Activated naive CD4-positive, alpha-beta T cell treated with anti-CD3 and anti-CD28 coated beads, Interleukin-2, amount 50 U/mL, for 24 hours (primary cell): ENCODE results near the gene CFAP70.
A peak's percentile ranks its signal among the peaks of the same experiment; 100 is the strongest.

Source experiments
- H3K27ac Mint-ChIP-seq: one replicate; pipeline ENCODE4 v1.8.0; 2021; ENCODE audit warnings: mild to moderate bottlenecking, mixed read lengths
- H3K27me3 Mint-ChIP-seq: one replicate; pipeline ENCODE4 v1.8.0; 2021; ENCODE audit warnings: mixed read lengths
- H3K36me3 Mint-ChIP-seq: one replicate; pipeline ENCODE4 v1.8.0; 2021; ENCODE audit warnings: mixed read lengths
- H3K4me1 Mint-ChIP-seq: one replicate; pipeline ENCODE4 v1.8.0; 2021; ENCODE audit warnings: mixed read lengths
- H3K4me3 Mint-ChIP-seq: one replicate; pipeline ENCODE4 v1.8.0; 2021; ENCODE audit warnings: mild to moderate bottlenecking, mixed read lengths
- H3K9me3 Mint-ChIP-seq: one replicate; pipeline ENCODE4 v1.8.0; 2021; ENCODE audit warnings: mixed read lengths

The CFAP70 gene

DNA sequence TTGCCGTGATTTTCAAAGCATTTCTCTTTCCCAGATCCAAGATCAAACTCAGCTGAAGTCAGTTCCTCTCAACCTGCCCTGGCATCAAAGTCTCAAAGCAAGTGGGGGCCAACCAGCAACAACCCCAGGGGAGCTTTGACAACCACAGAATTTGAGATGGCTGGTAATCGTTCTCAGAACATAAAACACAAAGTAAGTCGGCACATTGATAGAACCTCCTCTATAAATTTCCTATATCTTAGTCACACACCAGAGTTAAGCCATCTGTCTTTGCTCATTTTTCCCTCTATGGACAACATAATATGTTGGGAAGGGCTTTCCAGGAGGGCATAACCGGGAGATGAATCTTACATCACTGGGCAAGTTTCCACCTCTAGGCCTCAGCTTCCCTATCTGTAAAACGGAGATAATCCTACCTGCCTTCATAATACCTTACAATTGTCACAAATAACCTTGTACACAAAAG lies 110.4 kb downstream of the CFAP70 start:
- peak overlapping the region; percentile 93 for H3K27ac Mint-ChIP-seq
- H3K4me1 Mint-ChIP-seq: peaks cover 56% of the 10 kb centered on the region
- H3K27me3 Mint-ChIP-seq: no peaks in the 10 kb centered on the region
- peak overlapping the region; percentile 97 for H3K4me3 Mint-ChIP-seq
- H3K9me3 Mint-ChIP-seq: no peaks in the 10 kb centered on the region
- peaks cover 22% of the 10 kb centered on the region for H3K36me3 Mint-ChIP-seq

DNA sequence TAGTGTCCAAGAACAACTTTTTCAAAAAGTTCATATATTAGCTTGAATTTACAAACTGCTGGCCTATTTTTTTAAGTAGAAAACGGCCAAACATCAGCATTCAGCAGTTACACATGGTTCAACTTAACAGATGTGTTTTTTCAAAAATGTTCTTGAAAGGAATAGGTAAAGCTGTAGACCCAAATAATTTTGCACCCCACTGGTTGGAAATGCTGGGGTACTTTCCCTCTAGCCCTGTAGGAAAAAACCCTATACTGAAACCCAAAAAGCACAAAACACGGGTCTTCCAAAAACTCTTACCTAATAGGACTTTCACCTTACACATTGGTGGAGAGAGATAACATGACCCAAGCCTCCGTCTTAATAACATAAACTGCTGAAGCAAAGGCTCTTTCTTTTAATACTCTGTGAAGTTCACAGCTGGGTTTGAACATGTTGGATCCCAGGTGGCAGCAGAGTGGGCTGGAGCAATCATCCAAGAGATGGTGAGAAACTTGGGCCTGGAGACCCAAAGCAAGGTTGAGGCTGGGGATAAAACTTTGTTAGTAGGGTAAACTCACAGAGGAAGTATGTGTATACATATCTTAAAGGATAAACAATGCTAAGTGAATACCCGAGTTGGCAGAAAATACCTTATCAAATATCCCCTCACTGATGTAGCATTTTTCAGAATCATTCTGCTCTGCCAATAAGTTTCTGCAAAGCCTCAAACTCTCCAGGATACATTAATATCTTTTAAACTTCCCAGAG lies 111.0 kb downstream of the CFAP70 start:
- H3K36me3 Mint-ChIP-seq: peaks cover 22% of the 10 kb centered on the region
- no peaks in the 10 kb centered on the region for H3K27me3 Mint-ChIP-seq
- H3K4me3 Mint-ChIP-seq: peak overlapping the region; percentile 97
- peaks cover 54% of the 10 kb centered on the region for H3K4me1 Mint-ChIP-seq
- H3K9me3 Mint-ChIP-seq: no peaks in the 10 kb centered on the region
- peak overlapping the region; percentile 93 for H3K27ac Mint-ChIP-seq

DNA sequence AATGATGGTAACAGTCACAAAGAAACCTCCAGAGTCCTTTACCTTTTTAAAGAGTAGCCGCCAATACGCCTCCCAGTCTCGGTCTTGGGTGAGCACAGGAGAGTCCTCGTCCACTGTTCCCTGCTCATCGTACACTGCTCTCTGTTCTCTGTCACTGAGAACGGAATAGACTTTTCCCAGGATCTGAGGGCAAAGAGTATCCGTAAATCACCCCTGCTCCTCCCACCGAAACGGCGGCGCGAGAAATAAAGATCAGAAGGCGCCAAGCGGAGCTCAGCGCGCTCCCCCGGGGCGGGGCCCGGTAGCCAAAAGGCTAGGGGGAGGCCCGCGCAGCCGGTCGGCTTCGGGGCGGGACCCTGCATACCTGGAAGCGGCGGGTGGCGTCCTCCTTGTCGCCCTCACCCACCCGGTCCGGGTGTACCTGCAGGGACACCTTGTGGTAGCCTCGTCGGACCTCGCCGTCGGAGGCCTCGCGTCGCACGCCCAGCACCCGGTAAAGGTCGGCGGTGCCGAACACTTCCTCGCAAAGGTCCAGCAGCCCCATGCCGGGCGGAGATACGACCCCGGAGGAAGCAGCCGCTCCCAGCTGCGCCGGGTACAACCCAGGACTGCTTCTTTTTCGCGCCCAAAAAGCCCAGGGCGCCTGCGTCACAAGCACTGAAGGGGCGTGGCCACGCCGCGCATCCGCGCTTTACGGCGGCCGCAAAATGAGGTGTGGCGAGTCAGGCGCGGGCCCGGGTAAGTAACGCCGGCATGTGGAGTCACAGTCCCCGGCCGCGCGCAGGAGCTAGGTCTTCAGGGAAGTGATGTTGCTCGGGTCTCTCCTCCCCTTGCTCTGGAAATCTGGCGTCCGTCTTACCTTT lies 111.8 kb downstream of the CFAP70 start, which contains the start of gene DNAJC9:
Gene DNAJC9, minus strand, starts transcription at position 610 of the 863 bp plus-strand sequence. Its CDS starts 66 bp downstream, at position 544.
- peak within 1 kb of the TSS; percentile 97 for H3K4me3 Mint-ChIP-seq
- H3K27me3 Mint-ChIP-seq: no peaks in the 10 kb centered on the region
- no peaks in the 10 kb centered on the region for H3K9me3 Mint-ChIP-seq
- peaks cover 25% of the 10 kb centered on the region for H3K36me3 Mint-ChIP-seq
- peak within 1 kb of the TSS; percentile 93 for H3K27ac Mint-ChIP-seq
- H3K4me1 Mint-ChIP-seq: peaks cover 54% of the 10 kb centered on the region

DNA sequence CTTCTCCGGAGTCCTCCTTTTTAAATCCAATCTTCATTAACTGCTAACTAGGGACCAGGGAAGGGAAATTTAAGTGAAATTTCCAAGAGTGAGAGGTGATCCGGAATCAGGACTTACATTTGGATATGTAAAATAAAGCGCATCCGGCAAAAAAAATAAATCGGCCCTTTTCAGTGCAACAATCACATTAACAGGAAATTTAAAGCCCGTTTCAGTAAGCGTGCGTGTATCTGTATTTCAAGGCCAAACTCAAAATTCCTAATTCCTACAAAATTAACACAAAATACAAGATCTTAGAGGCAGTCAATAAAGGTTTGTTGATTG lies 112.4 kb downstream of the CFAP70 start:
- H3K4me1 Mint-ChIP-seq: peaks cover 51% of the 10 kb centered on the region
- peaks cover 22% of the 10 kb centered on the region for H3K36me3 Mint-ChIP-seq
- peak overlapping the region; percentile 93 for H3K27ac Mint-ChIP-seq
- H3K27me3 Mint-ChIP-seq: no peaks in the 10 kb centered on the region
- peak overlapping the region; percentile 97 for H3K4me3 Mint-ChIP-seq
- H3K9me3 Mint-ChIP-seq: no peaks in the 10 kb centered on the region

DNA sequence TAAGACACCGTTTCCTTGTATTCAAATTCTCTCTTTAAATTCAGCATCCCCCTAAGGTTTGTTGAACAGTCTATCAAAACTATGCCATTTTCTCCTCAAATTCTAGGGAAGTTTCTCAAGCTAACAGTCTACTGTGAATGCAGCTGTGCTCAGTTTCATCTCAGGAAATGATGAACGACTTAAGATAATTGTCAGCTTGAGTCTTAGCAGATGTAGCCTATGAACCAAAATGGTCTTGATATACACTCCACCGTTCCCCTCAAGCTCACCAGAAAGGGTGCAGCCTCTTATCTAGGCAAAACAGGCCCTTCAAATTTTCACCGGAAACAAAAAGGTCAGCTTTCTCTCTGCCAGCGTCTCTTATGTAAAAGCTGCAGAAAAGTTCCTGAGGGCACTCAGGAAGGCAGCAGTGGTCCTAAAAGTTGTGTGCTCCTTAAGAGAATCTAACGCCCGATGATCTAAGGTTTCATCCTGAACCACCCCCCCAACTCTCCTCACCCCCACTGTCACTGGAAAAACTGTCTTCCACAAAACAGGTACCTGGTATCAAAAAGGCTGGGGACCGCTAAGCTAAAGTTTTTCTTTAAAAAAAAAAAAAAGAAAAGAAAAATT lies 113.7 kb downstream of the CFAP70 start:
- H3K27me3 Mint-ChIP-seq: no peaks in the 10 kb centered on the region
- peak overlapping the region; percentile 59 for H3K27ac Mint-ChIP-seq
- peaks cover 12% of the 10 kb centered on the region for H3K36me3 Mint-ChIP-seq
- peaks cover 40% of the 10 kb centered on the region for H3K4me1 Mint-ChIP-seq
- no peaks in the 10 kb centered on the region for H3K9me3 Mint-ChIP-seq
- peak overlapping the region; percentile 57 for H3K4me3 Mint-ChIP-seq

DNA sequence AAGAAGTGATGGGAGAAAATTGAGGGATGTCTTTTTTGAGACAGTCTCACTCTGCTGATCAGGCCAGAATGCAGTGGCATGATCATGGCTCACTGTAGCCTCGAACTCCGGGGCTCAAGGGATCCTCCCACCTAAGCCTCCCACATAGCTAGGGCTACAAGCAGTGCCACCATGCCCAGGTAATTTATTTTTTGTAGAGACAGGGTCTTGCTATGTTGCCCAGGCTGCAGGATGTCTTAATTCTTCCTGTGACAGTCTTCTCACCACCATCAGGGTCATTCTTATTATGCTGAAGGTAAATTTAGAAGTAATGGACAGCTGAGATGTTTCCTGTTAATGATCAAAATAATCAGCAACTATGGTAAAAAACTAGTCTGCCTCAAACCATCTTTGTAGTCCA lies 118.8 kb downstream of the CFAP70 start:
- no peaks in the 10 kb centered on the region for H3K27me3 Mint-ChIP-seq
- H3K36me3 Mint-ChIP-seq: peaks cover 9% of the 10 kb centered on the region
- H3K27ac Mint-ChIP-seq: no peak overlapping the region
- H3K4me1 Mint-ChIP-seq: peaks cover 12% of the 10 kb centered on the region
- H3K9me3 Mint-ChIP-seq: no peaks in the 10 kb centered on the region
- H3K4me3 Mint-ChIP-seq: no peak overlapping the region

DNA sequence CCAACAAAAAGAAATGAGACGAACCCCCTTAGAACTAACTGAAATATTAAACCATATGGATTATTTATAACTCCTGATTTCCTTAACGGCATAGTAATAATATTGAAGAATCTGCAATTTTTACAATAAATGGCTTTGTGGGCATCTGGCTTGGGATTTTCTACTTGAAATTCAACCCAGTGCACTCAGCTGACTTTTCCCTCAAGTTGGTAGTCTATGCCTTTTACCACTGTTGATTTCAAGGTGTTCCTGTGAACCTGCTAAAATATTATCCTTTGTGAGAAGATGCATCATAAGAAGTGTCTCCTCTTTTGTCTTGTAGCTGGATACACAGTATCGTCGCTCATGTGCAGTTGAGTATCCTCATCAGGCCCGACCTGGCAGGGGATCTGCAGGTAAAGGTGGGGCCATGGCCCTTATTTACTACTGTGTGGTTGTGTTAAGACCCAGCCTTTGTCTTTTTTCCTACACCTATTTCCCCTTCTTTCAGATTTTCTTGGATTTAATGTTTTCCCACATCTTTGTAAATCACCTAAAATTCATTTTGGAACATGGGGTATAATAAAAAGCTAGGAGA lies 119.6 kb downstream of the CFAP70 start:
- Mint-ChIP-seq H3K36me3 (peaks cover 5% of the 10 kb centered on the region), H3K9me3 (no peaks in the 10 kb centered on the region), H3K4me1 (peaks cover 4% of the 10 kb centered on the region), H3K27me3 (no peaks in the 10 kb centered on the region), H3K4me3 (no peak overlapping the region), H3K27ac (no peak overlapping the region)

DNA sequence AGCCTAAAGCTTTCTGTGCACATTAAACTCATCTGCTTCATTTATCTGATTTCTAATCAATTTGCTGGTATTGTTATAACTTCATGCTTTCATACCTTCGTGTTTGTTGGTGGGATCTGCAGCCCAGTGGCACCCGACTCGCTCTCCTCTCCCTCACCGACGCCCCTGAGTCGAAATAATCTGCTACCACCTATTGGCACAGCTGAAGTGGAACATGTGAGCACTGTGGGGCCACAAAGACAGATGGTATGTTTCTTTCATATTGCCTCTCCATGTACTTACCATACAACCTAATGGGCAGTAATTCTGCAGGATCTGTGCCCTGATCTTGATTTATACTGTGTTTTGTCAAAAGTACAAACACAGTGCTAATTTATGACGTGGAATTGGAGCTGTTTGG lies 124.0 kb downstream of the CFAP70 start:
- no peak overlapping the region for H3K4me3 Mint-ChIP-seq
- H3K27ac Mint-ChIP-seq: peak overlapping the region; percentile 12
- H3K4me1 Mint-ChIP-seq: no peaks in the 10 kb centered on the region
- peaks cover 4% of the 10 kb centered on the region for H3K36me3 Mint-ChIP-seq
- no peaks in the 10 kb centered on the region for H3K9me3 Mint-ChIP-seq
- H3K27me3 Mint-ChIP-seq: no peaks in the 10 kb centered on the region

DNA sequence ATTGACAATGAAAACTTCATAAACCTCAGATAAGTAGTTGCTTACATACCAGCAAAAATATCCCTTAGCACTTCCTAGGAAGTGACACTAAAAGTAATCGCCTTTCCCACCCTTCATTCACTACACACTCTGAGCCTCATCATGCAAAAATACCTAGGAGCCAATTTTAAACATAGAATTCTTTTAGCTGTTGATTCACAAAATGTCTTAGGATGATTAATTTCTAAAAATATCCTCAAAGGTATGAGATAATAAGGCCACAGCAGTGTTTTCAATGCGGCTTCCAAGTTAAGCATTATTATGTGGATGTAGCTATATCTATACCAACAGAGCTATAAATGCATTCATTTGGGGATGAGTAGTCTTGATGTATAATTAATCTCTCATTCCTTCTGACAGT lies 124.8 kb downstream of the CFAP70 start:
- H3K27ac Mint-ChIP-seq: no peak overlapping the region

DNA sequence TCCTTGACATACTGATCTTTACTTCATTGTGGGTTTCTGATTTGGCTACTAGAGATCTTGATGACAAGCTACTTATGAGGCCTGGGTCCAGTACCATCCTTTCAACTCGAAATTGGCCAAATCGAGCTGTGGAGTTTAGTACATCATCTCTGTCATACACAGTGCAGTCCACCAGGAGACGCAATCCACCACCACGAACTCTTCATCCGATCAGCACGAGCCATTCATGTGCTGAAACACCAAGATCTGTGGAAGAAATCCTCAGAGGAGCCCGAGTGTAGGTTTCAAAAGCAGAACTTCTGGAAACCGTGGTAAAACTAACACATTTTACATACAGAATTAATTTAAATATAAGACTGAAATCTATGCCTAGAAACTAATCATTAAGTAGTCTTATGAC lies 125.8 kb downstream of the CFAP70 start:
- Mint-ChIP-seq H3K4me1 (no peaks in the 10 kb centered on the region), H3K4me3 (no peak overlapping the region), H3K27ac (no peak overlapping the region), H3K36me3 (peaks cover 5% of the 10 kb centered on the region), H3K27me3 (no peaks in the 10 kb centered on the region), H3K9me3 (no peaks in the 10 kb centered on the region)

More for the DNA sequence above, 124.8 kb downstream of the CFAP70 start:
- H3K4me3 Mint-ChIP-seq: no peak overlapping the region
- no peaks in the 10 kb centered on the region for H3K27me3 Mint-ChIP-seq
- H3K4me1 Mint-ChIP-seq: no peaks in the 10 kb centered on the region
- H3K36me3 Mint-ChIP-seq: peaks cover 5% of the 10 kb centered on the region
- H3K9me3 Mint-ChIP-seq: no peaks in the 10 kb centered on the region

DNA sequence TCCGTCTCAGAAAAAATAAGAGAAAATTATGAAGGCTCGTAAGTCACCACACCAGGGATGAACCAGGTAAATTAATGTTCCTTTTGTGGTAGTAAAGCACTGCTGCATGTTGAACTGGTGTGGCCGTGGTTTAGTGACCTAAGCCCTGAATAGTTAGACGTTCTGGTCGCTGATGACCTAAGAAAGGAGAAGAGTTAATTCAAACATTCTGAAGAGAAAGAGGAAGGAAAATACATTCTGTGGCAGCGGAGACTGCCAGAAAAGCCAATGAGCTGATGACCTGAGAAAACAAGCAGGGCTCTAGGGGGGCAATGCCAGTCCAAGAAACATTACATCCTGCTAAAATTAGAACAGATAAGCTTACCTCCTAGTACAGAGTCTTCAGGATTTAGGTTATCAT lies 129.1 kb downstream of the CFAP70 start:
- Mint-ChIP-seq H3K9me3 (no peaks in the 10 kb centered on the region), H3K4me1 (no peaks in the 10 kb centered on the region), H3K36me3 (peaks cover 5% of the 10 kb centered on the region), H3K4me3 (no peak overlapping the region), H3K27me3 (no peaks in the 10 kb centered on the region), H3K27ac (no peak overlapping the region)

DNA sequence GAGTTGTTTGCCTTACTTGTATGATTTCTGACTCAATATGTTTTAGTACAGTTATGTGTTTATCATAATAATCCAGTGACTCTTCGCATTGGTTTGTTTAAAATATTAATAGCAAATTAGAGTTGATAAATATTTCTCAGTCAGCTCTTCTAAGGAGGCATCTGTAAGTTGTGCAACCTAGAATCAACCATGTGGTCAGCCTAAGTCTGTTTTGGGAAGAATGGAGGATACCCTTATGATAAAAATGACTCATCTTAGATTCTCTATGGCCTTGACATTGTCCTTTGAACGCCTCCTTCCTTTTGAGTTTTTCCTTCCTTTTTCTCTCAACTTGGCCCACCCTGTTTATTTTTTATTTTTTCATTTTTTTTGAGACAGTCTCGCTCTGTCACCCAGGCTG lies 130.4 kb downstream of the CFAP70 start:
- H3K27ac Mint-ChIP-seq: no peak overlapping the region
- H3K27me3 Mint-ChIP-seq: no peaks in the 10 kb centered on the region
- no peak overlapping the region for H3K4me3 Mint-ChIP-seq
- no peaks in the 10 kb centered on the region for H3K9me3 Mint-ChIP-seq
- H3K4me1 Mint-ChIP-seq: no peaks in the 10 kb centered on the region
- H3K36me3 Mint-ChIP-seq: peaks cover 5% of the 10 kb centered on the region

DNA sequence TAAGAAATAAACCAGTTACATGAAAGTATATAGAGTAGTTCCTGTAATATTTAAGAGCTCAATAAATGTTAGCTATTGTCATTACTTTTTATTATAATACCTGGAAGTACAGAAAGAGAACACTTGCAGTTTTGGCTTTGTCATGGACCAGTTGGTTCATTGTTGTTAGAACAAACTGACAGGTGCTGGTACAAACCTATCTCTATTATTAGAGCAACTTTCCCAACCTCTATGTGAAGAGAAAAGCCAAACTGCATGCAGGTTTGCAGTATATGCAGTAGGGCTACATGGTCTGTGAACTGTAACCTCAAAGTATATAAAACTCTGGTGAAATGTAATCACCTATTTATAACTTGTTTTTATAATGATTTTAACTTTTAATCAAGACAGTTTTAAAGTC lies 132.0 kb downstream of the CFAP70 start:
- Mint-ChIP-seq H3K4me3 (no peak overlapping the region), H3K36me3 (peaks cover 4% of the 10 kb centered on the region), H3K27ac (no peak overlapping the region), H3K27me3 (no peaks in the 10 kb centered on the region), H3K4me1 (no peaks in the 10 kb centered on the region), H3K9me3 (no peaks in the 10 kb centered on the region)

DNA sequence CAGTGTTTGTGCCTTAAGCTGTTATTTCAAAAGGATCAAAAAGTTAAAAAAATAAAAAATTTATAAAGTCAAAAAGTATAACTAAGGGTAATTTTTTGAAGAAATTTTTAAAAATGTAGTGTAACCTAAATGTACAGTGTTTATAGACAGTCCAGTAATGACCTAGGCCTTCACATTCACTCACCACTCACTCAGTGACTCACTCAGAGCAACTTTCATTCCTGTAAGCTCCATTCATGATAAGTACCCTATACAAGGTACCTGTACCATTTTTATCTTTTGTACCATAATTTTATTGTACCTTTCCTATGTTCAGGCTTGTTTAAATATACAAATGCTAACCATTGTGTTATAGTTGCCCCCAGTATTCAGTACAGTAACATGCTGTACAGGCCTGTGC lies 133.1 kb downstream of the CFAP70 start:
- Mint-ChIP-seq H3K4me1 (no peaks in the 10 kb centered on the region), H3K9me3 (no peaks in the 10 kb centered on the region), H3K27me3 (no peaks in the 10 kb centered on the region), H3K36me3 (peaks cover 4% of the 10 kb centered on the region), H3K4me3 (no peak overlapping the region), H3K27ac (no peak overlapping the region)

DNA sequence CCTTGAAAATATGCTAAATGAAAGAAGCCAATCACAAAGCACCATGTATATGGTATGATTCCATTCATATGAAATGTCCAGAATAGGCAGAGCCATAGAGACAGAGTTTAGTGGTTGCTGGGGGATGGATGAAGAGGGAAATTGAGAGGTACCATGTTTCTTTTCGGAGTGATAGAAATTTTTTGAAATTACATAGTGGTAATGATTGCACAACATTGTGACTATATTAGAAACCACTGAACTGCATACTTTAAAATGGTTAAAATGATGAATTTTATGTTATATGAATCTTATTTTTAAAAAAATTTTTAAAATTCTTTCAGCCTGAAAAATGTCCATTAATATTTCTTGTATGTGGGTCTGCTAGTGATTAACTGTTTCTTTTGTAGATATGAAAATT lies 137.7 kb downstream of the CFAP70 start:
- H3K4me1 Mint-ChIP-seq: no peaks in the 10 kb centered on the region
- H3K27me3 Mint-ChIP-seq: no peaks in the 10 kb centered on the region
- H3K36me3 Mint-ChIP-seq: peaks cover 12% of the 10 kb centered on the region
- no peaks in the 10 kb centered on the region for H3K9me3 Mint-ChIP-seq
- no peak overlapping the region for H3K27ac Mint-ChIP-seq
- no peak overlapping the region for H3K4me3 Mint-ChIP-seq
